HEK293 (cell line): Measurements from ENCODE around the gene KLHL8.

Source experiments
- BCL11A ChIP-seq: fragments of 450-650 bp; formaldehyde crosslinking; IDR thresholded peaks from 2 replicates; pipeline ENCODE4 v1.5.1; 2016; ENCODE audit warnings: low read depth, missing biosample characterization, missing genetic modification characterization
- GLIS2 ChIP-seq: fragments of 450-650 bp; formaldehyde crosslinking; IDR thresholded peaks from 2 replicates; pipeline ENCODE4 v1.5.1; 2016; ENCODE audit warnings: missing biosample characterization, missing genetic modification characterization
- SALL2 ChIP-seq: fragments of 450-650 bp; formaldehyde crosslinking; IDR thresholded peaks from 2 replicates; pipeline ENCODE4 v1.5.0; 2017; ENCODE audit warnings: missing biosample characterization, mild to moderate bottlenecking, missing genetic modification characterization, borderline replicate concordance
- SP2 ChIP-seq: fragments of 450-650 bp; formaldehyde crosslinking; IDR thresholded peaks from 2 replicates; pipeline ENCODE4 v1.5.1; 2016; ENCODE audit warnings: missing biosample characterization, missing genetic modification characterization
- TCF7L2 ChIP-seq: IDR thresholded peaks from 2 replicates; pipeline ENCODE4 v1.6.1; 2011; ENCODE audit warnings: low read depth, mild to moderate bottlenecking, inconsistent platforms, low read length, moderate library complexity, borderline replicate concordance
- ZNF302 ChIP-seq: fragments of 450-650 bp; formaldehyde crosslinking; IDR thresholded peaks from 2 replicates; pipeline ENCODE4 v1.5.1; 2016; ENCODE audit warnings: missing biosample characterization, missing genetic modification characterization, low read depth
- ZNF510 ChIP-seq: fragments of 450-650 bp; formaldehyde crosslinking; IDR thresholded peaks from 2 replicates; pipeline ENCODE4 v1.5.1; 2018; ENCODE audit warnings: mild to moderate bottlenecking, missing genetic modification characterization, missing biosample characterization; ENCODE audit not compliant: insufficient replicate concordance
- TF ChIP-seq, protein P1 (sequence below): fragments of 450-650 bp; formaldehyde crosslinking; IDR thresholded peaks from 2 replicates; pipeline ENCODE4 v1.5.1; 2016; ENCODE audit warnings: missing biosample characterization, missing genetic modification characterization

GRCh38 chr4:87126056-87126455 is 94.4 kb downstream of the KLHL8 start:
- TF ChIP-seq SP2 (tag by site-specific recombination) (no peak), TCF7L2 (no peak), BCL11A (tag by site-specific recombination) (no peak), SALL2 (tag by site-specific recombination) (no peak), ZNF302 (tag by site-specific recombination) (no peak), ZNF510 (tag by site-specific recombination) (no peak), GLIS2 (tag by site-specific recombination) (no peak)
- TF ChIP-seq, protein P1, sequence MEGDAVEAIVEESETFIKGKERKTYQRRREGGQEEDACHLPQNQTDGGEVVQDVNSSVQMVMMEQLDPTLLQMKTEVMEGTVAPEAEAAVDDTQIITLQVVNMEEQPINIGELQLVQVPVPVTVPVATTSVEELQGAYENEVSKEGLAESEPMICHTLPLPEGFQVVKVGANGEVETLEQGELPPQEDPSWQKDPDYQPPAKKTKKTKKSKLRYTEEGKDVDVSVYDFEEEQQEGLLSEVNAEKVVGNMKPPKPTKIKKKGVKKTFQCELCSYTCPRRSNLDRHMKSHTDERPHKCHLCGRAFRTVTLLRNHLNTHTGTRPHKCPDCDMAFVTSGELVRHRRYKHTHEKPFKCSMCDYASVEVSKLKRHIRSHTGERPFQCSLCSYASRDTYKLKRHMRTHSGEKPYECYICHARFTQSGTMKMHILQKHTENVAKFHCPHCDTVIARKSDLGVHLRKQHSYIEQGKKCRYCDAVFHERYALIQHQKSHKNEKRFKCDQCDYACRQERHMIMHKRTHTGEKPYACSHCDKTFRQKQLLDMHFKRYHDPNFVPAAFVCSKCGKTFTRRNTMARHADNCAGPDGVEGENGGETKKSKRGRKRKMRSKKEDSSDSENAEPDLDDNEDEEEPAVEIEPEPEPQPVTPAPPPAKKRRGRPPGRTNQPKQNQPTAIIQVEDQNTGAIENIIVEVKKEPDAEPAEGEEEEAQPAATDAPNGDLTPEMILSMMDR (tag by site-specific recombination) = no peak
